Keratinocyte (primary cell): ENCODE measurements around the gene CIBAR2. TPM values are rescaled to one million over a fixed set of nuclear protein-coding genes. Genes with fewer than 3 reads are reported as not detected.

ENCODE experiments used
- DNase-seq: peaks from one replicate; pipeline ENCODE4 v3.0.0-alpha.2; 2011; ENCODE audit warnings: low read depth, missing footprints, low spot score
- FAIRE-seq: peaks from 2 replicates; lab custom pipeline; 2011; peaks lifted over from hg19 to GRCh38; lab: Jason Lieb, UNC
- H2AFZ ChIP-seq: 2 replicates; pipeline ENCODE4 v1.6.0; 2012; ENCODE audit warnings: low read length, control low read depth, inconsistent platforms; ENCODE audit not compliant: control insufficient read depth
- H3K27ac ChIP-seq: 2 replicates; pipeline ENCODE4 v1.5.1; 2011; ENCODE audit warnings: low read length; ENCODE audit not compliant: control insufficient read depth, insufficient read depth
- H3K27me3 ChIP-seq: 3 replicates; pipeline ENCODE4 v1.6.0; 2011; ENCODE audit warnings: low read length; ENCODE audit not compliant: control insufficient read depth, insufficient read depth; ENCODE audit errors: extremely low read depth
- H3K36me3 ChIP-seq, 2 experiments: 2 replicates in 1 of 2; 3 replicates in 1 of 2; pipeline ENCODE4 v1.5.1; 2011; ENCODE audit warnings: low read length in 2 of 2, mild to moderate bottlenecking in 1 of 2; ENCODE audit not compliant: control insufficient read depth in 2 of 2, insufficient read depth in 2 of 2; ENCODE audit errors: extremely low read depth in 1 of 2
- H3K4me1 ChIP-seq: 3 replicates; pipeline ENCODE4 v1.5.1; 2011; ENCODE audit warnings: low read length; ENCODE audit not compliant: control insufficient read depth, insufficient read depth; ENCODE audit errors: extremely low read depth
- H3K4me2 ChIP-seq: 3 replicates; pipeline ENCODE4 v1.6.0; 2011; ENCODE audit warnings: low read depth, low read length; ENCODE audit not compliant: control insufficient read depth, insufficient read depth; ENCODE audit errors: extremely low read depth
- H3K4me3 ChIP-seq, 3 experiments: fragments of 200-600 bp in 1 of 3; sonication (generic) in 1 of 3; 2 replicates in 2 of 3; 3 replicates in 1 of 3; pipeline ENCODE4 v1.5.1; 2011 to 2016; ENCODE audit warnings: low read length in 3 of 3, mild to moderate bottlenecking in 3 of 3, control low read depth in 2 of 3, inconsistent platforms in 1 of 3, low read depth in 1 of 3, mixed read lengths in 1 of 3, mixed run types in 1 of 3, moderate library complexity in 1 of 3; ENCODE audit not compliant: control insufficient read depth in 2 of 3, insufficient read depth in 2 of 3; ENCODE audit errors: extremely low read depth in 1 of 3
- H3K79me2 ChIP-seq: 2 replicates; pipeline ENCODE4 v1.6.0; 2012; ENCODE audit warnings: low read length; ENCODE audit not compliant: control insufficient read depth, insufficient read depth
- H3K9ac ChIP-seq: 3 replicates; pipeline ENCODE4 v1.6.0; 2011; ENCODE audit warnings: low read length; ENCODE audit not compliant: control insufficient read depth, insufficient read depth; ENCODE audit errors: extremely low read depth
- H3K9me1 ChIP-seq: 3 replicates; pipeline ENCODE4 v1.6.0; 2011; ENCODE audit warnings: low read length; ENCODE audit not compliant: control insufficient read depth, insufficient read depth; ENCODE audit errors: extremely low read depth
- H3K9me3 ChIP-seq: 2 replicates; pipeline ENCODE4 v1.5.1; 2012; ENCODE audit warnings: low read depth, low read length; ENCODE audit not compliant: control insufficient read depth
- H4K20me1 ChIP-seq: 3 replicates; pipeline ENCODE4 v1.6.0; 2011; ENCODE audit warnings: low read length; ENCODE audit not compliant: control insufficient read depth, insufficient read depth; ENCODE audit errors: extremely low read depth
- CTCF ChIP-seq, 3 experiments: IDR thresholded peaks in 1 of 3; conservative IDR thresholded peaks in 1 of 3; optimal IDR thresholded peaks in 1 of 3; 2 replicates in 2 of 3; 3 replicates in 1 of 3; pipeline versions ENCODE3 to v1.5.1; 2011; ENCODE audit warnings: low read length in 3 of 3, mild to moderate bottlenecking in 3 of 3, moderate library complexity in 2 of 3, control low read depth in 1 of 3, inconsistent platforms in 1 of 3; ENCODE audit not compliant: insufficient read depth in 2 of 3; ENCODE audit errors: extremely low read depth in 1 of 3
- EZH2 ChIP-seq: IDR thresholded peaks from one replicate; pipeline ENCODE4 v1.6.1; 2012; ENCODE audit warnings: inconsistent platforms, mild to moderate bottlenecking, low read length, moderate library complexity
- dilution Hi-C: fragments of 300-500 bp; cut with MboI; formaldehyde crosslinking; loops from one replicate; pipeline ENCODE4 v1.7.0; 2020; ENCODE audit warnings: low sequenced_read_pairs; ENCODE audit not compliant: extremely low pct_ligation_motif_present
- polyA plus RNA-seq, 5 experiments: library from polyadenylated mRNA; depleted of rRNA in 3 of 5; stranded (reverse) in 3 of 5; stranded (forward) in 1 of 5; unstranded in 1 of 5; fragments of >200 nt; gene quantifications; 1 replicate in 1 of 5; 2 replicates in 3 of 5; 3 replicates in 1 of 5; pipeline versions ENCODE4 v1.2.1 to v1.2.3, GENCODE V29; 2011 to 2012; ENCODE audit warnings: missing spikeins in 2 of 5, low read depth in 1 of 5, low replicate concordance in 1 of 5

Gene CIBAR2
- polyA plus RNA-seq, 1 donor (not counting 4 experiments of a cell fraction or from before 2014, with no cell fraction given): not detected

GRCh38 chr16:85127379-85127723, 15.1 kb upstream of the CIBAR2 start:
- no peak overlapping the region for H3K27ac ChIP-seq
- H3K4me1 ChIP-seq: peaks cover 3% of the 10 kb centered on the region
- no peaks in the 10 kb centered on the region for H3K9me1 ChIP-seq
- H4K20me1 ChIP-seq: no peaks in the 10 kb centered on the region
- DNase-seq (no peak), FAIRE-seq (no peak)
- no peak overlapping the region for H3K4me3 ChIP-seq
- TF ChIP-seq EZH2 (no peak), CTCF (optimal IDR thresholded peaks at IDR 0.05 in 1 of 3, IDR thresholded peaks at IDR 0.05 in 1 of 3, conservative IDR thresholded peaks at IDR 0.05 in 1 of 3; ENCODE audit: extremely low read depth in 1 of 3, insufficient read depth in 2 of 3, low read length in 3 of 3) (no peak)
- H3K9ac ChIP-seq: no peak overlapping the region
- dilution Hi-C loops: no loop called here
- H3K9me3 ChIP-seq: no peaks in the 10 kb centered on the region
- no peaks in the 10 kb centered on the region for H3K36me3 ChIP-seq
- no peak overlapping the region for H2AFZ ChIP-seq
- no peak overlapping the region for H3K4me2 ChIP-seq
- H3K27me3 ChIP-seq: peaks cover 8% of the 10 kb centered on the region
- H3K79me2 ChIP-seq: no peaks in the 10 kb centered on the region

- Histone ChIP-seq H3K36me3 (no peaks in the 10 kb centered on the region), H2AFZ (no peak overlapping the region), H3K4me2 (no peak overlapping the region), H3K9me3 (no peaks in the 10 kb centered on the region), H3K4me3 (no peak overlapping the region), H3K27ac (no peak overlapping the region), H4K20me1 (no peaks in the 10 kb centered on the region), H3K79me2 (no peaks in the 10 kb centered on the region), H3K9me1 (no peaks in the 10 kb centered on the region), H3K9ac (no peak overlapping the region), H3K4me1 (peaks cover 3% of the 10 kb centered on the region), H3K27me3 (peaks cover 8% of the 10 kb centered on the region)
- TF ChIP-seq CTCF (optimal IDR thresholded peaks at IDR 0.05 in 1 of 3, IDR thresholded peaks at IDR 0.05 in 1 of 3, conservative IDR thresholded peaks at IDR 0.05 in 1 of 3; ENCODE audit: extremely low read depth in 1 of 3, insufficient read depth in 2 of 3, low read length in 3 of 3) (no peak), EZH2 (no peak)
- FAIRE-seq (no peak), DNase-seq (no peak)
- dilution Hi-C loops: no loop called here
Measured at GRCh38 chr16:85126705-85127378, 14.6 kb upstream of the CIBAR2 start.
